ENCODE results near the gene ATG10. TPM values are rescaled to one million over a fixed set of nuclear protein-coding genes. Genes with fewer than 3 reads are reported as not detected.
"Not testable (repeated sequence)": the region's sequence is repeated elsewhere in the genome, so short reads cannot be mapped to it uniquely, and the experiment has no call there.

The ATG10 gene
- total RNA-seq, 4 donors from 2014 or later: 1.0 to 15.4 (median 6.5) TPM

DNA sequence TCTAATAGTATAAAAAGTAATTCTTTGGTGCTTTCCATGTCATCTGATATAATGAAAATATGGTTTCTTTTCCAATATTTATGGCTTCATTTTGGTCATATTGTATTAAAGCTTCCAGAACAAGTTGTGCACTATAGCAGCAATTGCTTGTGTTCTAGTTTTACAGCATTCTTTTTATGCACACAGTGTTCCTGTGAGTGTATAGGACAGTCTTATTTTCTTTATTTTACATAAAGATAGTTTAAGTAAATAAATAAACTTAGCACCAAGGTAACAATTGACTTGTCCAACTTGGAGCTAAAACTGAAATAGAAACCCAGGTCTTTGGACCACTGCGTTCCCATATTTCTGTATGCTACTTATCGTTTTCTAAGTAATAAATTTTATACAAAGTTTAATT, 38.9 kb downstream of the ATG10 start:
- no peaks in the 10 kb centered on the region for H3K9me3 ChIP-seq
- H3K4me1 ChIP-seq: no peaks in the 10 kb centered on the region
- intact Hi-C loops (cut with DNase I; ENCODE audit: low total_unique reads): no loop called here
- H3K27me3 ChIP-seq: no peaks in the 10 kb centered on the region
- no peak overlapping the region for H3K4me3 ChIP-seq
- TF ChIP-seq CTCF (IDR thresholded peaks at IDR 0.05) (no peak), POLR2A (IDR thresholded peaks at IDR 0.05) (no peak)
- no peak overlapping the region for H3K27ac ChIP-seq
- DNase-seq: no peak
- H3K36me3 ChIP-seq: no peaks in the 10 kb centered on the region

DNA sequence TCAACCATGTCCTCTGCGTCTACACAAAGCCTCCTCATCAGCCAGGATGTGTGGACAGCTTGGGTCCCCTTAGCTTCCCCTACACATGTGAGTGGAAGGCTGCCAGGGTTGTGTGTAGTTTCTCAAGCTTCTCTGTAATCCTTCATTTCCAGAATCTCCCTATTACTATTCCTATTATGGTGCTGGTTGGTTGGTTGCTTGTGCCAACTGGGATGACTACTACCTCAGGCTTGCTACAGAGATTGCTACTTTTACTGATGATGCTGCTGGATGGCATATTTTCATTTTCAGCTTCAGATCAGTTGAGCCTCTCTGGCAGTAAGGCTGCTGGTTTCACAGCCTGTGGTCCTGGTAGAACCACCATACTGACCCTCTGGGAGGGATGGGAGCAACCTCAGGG, 39.9 kb downstream of the ATG10 start:
- intact Hi-C loops (cut with DNase I; ENCODE audit: low total_unique reads): no loop called here
- no peaks in the 10 kb centered on the region for H3K4me1 ChIP-seq
- no peaks in the 10 kb centered on the region for H3K27me3 ChIP-seq
- no peak for TF ChIP-seq POLR2A (IDR thresholded peaks at IDR 0.05)
- no peak for TF ChIP-seq CTCF (IDR thresholded peaks at IDR 0.05)
- no peak overlapping the region for H3K4me3 ChIP-seq
- H3K9me3 ChIP-seq: no peaks in the 10 kb centered on the region
- no peaks in the 10 kb centered on the region for H3K36me3 ChIP-seq
- DNase-seq: no peak
- no peak overlapping the region for H3K27ac ChIP-seq

DNA sequence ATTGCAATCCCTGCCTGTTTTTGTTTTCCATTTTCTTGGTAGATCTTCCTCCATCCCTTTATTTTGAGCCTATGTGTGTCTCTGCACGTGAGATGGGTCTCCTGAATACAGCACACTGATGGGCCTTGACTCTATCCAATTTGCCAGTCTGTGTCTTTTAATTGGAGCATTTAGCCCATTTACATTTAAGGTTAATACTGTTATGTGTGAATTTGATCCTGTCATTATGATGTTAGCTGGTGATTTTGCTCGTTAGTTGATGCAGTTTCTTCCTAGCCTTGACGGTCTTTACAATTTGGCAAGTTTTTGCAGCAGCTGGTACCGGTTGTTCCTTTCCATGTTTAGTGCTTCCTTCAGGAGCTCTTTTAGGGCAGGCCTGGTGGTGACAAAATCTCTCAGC, 42.8 kb downstream of the ATG10 start:
- intact Hi-C loops (cut with DNase I; ENCODE audit: low total_unique reads): not testable (repeated sequence)

GRCh38 chr5:82018462-82018861, 46.6 kb downstream of the ATG10 start:
- DNase-seq: no peak
- intact Hi-C loops (cut with DNase I; ENCODE audit: low total_unique reads): no loop called here
- no peak for TF ChIP-seq CTCF (IDR thresholded peaks at IDR 0.05)
- no peak for TF ChIP-seq POLR2A (IDR thresholded peaks at IDR 0.05)
- H3K27ac ChIP-seq: no peak overlapping the region
- H3K27me3 ChIP-seq: no peaks in the 10 kb centered on the region
- H3K9me3 ChIP-seq: no peaks in the 10 kb centered on the region
- no peaks in the 10 kb centered on the region for H3K36me3 ChIP-seq
- no peak overlapping the region for H3K4me3 ChIP-seq
- H3K4me1 ChIP-seq: no peaks in the 10 kb centered on the region

More for the DNA sequence above, 42.8 kb downstream of the ATG10 start:
- DNase-seq, H3K27ac ChIP-seq, H3K9me3 ChIP-seq, H3K4me3 ChIP-seq, H3K4me1 ChIP-seq, H3K36me3 ChIP-seq, H3K27me3 ChIP-seq: not testable (repeated sequence)

DNA sequence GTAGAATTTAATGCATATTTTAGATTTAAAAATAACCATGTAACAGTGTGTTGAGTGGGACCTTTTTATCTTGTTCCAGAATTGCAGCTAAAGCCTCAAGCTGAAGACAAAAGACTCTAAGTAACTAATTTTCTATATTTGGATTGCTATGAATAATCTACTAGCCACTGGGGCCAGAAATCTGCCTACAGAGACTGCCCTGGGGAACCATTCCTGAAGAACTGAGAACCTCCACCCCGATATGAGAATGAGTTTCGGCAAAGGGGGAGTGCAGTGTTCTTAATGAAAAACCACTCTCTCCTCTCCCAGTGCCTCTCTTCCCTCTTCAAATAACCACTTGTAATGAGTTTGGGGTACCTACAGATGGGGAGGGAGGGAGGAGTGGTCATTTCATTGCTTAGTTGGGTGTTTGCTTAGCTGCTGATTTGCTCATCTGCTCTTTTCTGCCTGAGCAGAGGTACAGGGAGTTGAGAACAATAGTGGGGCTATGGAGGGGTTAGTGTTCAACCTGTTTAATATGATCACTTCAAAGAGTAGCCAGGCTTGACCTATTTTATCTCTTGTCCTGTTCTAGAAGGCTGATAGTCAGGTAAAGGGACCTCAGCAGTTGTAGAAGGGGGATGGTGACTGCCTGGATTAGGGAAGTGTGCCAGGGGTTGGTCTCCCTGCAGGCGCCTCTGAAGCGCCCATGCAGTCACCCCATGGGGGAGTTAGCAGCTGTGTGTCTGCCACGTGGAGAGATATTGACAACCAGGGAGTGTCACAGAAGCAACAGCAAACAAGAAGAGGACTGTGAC, 47.7 kb downstream of the ATG10 start:
- TF ChIP-seq POLR2A (IDR thresholded peaks at IDR 0.05) (no peak), CTCF (IDR thresholded peaks at IDR 0.05) (no peak)
- DNase-seq: no peak
- Histone ChIP-seq H3K27ac (no peak overlapping the region), H3K27me3 (no peaks in the 10 kb centered on the region), H3K4me1 (no peaks in the 10 kb centered on the region), H3K36me3 (no peaks in the 10 kb centered on the region), H3K9me3 (no peaks in the 10 kb centered on the region), H3K4me3 (no peak overlapping the region)
- intact Hi-C loops (cut with DNase I; ENCODE audit: low total_unique reads): no loop called here

Measured in uterus (tissue), 4 donors.